GM21717 (cell line): ENCODE results near the gene GALNT10.

Experiments used
- ATAC-seq: cut with Tn5 transposase; IDR thresholded peaks from one replicate; pipeline ENCODE4 v1.9.1; 2021; ENCODE audit warnings: mild to moderate bottlenecking, moderate library complexity; ENCODE audit not compliant: unreplicated experiment

The GALNT10 gene

GRCh38 chr5:154262342-154262741 lies 71.8 kb downstream of the GALNT10 start:
- no peak for ATAC-seq

GRCh38 chr5:154264549-154265196 lies 74.1 kb downstream of the GALNT10 start:
- no peak for ATAC-seq

GRCh38 chr5:154265197-154265773 lies 74.8 kb downstream of the GALNT10 start:
- ATAC-seq, result no peak

- no peak for ATAC-seq
Measured at GRCh38 chr5:154267516-154267915, 77.0 kb downstream of the GALNT10 start.

GRCh38 chr5:154268073-154268472 lies 77.5 kb downstream of the GALNT10 start:
- no peak for ATAC-seq

- no peak for ATAC-seq
Measured at GRCh38 chr5:154269414-154269813, 78.9 kb downstream of the GALNT10 start.

GRCh38 chr5:154271466-154271865 lies 80.9 kb downstream of the GALNT10 start:
- ATAC-seq, result no peak

GRCh38 chr5:154271936-154272514 lies 81.5 kb downstream of the GALNT10 start:
- no peak for ATAC-seq

- no peak for ATAC-seq
Measured at GRCh38 chr5:154273028-154273617, 82.6 kb downstream of the GALNT10 start.

GRCh38 chr5:154273963-154274827 lies 83.7 kb downstream of the GALNT10 start:
- ATAC-seq, result no peak

GRCh38 chr5:154274828-154275185 lies 84.3 kb downstream of the GALNT10 start:
- no peak for ATAC-seq

GRCh38 chr5:154275566-154275965 lies 85.0 kb downstream of the GALNT10 start:
- no peak for ATAC-seq

- no peak for ATAC-seq
Measured at GRCh38 chr5:154276261-154276972, 85.9 kb downstream of the GALNT10 start.

- ATAC-seq, result no peak
Measured at GRCh38 chr5:154276973-154277331, 86.4 kb downstream of the GALNT10 start.

- no peak for ATAC-seq
Measured at GRCh38 chr5:154277499-154277898, 87.0 kb downstream of the GALNT10 start.

GRCh38 chr5:154278186-154278585 lies 87.7 kb downstream of the GALNT10 start:
- no peak for ATAC-seq

- peak; percentile 59 for ATAC-seq
Measured at GRCh38 chr5:154278908-154279307, 88.4 kb downstream of the GALNT10 start.

- ATAC-seq, result peak; percentile 98
Measured at GRCh38 chr5:154284433-154284832, 93.9 kb downstream of the GALNT10 start.

GRCh38 chr5:154285661-154286408 lies 95.3 kb downstream of the GALNT10 start:
- no peak for ATAC-seq

- no peak for ATAC-seq
Measured at GRCh38 chr5:154286557-154286956, 96.0 kb downstream of the GALNT10 start.
